ENCODE data around the gene EHMT1. TPM values are rescaled to one million over a fixed set of nuclear protein-coding genes. Genes with fewer than 3 reads are reported as not detected.
A peak's percentile ranks its signal among the peaks of the same experiment; 100 is the strongest.
"Not testable (repeated sequence)": the region's sequence is repeated elsewhere in the genome, so short reads cannot be mapped to it uniquely, and the experiment has no call there.

Gene EHMT1
- total RNA-seq, 2 donors from 2014 or later, result 137 to 139 TPM

DNA sequence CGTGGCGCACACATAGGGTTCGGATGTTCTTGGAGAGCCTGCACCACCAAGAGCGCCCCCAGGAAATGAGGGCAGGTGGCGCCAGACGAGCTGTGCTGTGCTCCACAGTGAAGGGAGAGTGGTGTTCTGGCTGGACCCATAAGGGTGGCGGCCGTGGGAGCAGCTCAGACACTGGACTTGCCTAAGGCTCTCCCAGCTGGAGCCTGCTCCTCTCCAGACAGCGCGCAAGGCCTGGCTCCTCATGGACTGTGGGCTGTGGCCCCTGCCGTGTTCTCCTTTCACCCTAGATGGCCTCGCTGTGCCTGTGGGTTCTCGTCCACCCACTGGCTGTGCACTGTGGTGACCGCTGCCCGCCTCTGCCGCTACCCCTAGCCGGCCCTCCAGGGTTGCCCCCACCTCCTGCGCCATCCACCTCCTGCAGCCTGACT is 92.9 kb downstream of the EHMT1 start:
- Histone ChIP-seq H3K27me3 (ENCODE audit: control insufficient read depth, insufficient read depth, low read length, poor library complexity, severe bottlenecking) (no peaks in the 10 kb centered on the region), H3K4me3 (ENCODE audit: low read length) (no peak overlapping the region), H3K4me1 (ENCODE audit: control insufficient read depth, insufficient read depth, low read length) (no peaks in the 10 kb centered on the region), H3K36me3 (ENCODE audit: control insufficient read depth, insufficient read depth, low read length) (peaks cover 36% of the 10 kb centered on the region), H3K9me3 (ENCODE audit: control insufficient read depth, low read length) (peaks cover 25% of the 10 kb centered on the region), H3K27ac (ENCODE audit: low read depth, low read length) (no peak overlapping the region), H3K9ac (ENCODE audit: extremely low read depth, low read length, poor library complexity, severe bottlenecking) (no peak overlapping the region)
- Mint-ChIP-seq H3K4me1 (no peaks in the 10 kb centered on the region), H3K4me3 (no peak overlapping the region), H3K27ac (no peak overlapping the region), H3K27me3 (ENCODE audit: insufficient read depth) (no peaks in the 10 kb centered on the region), H3K9me3 (peaks cover 19% of the 10 kb centered on the region), H3K36me3 (ENCODE audit: low read depth) (peaks cover 44% of the 10 kb centered on the region)
- 97% methylated on average over 15 to 18 of the region's 18 CpGs for WGBS, 2 experiments (ENCODE audit: insufficient coverage in 1 of 2, insufficient read length in 1 of 2)
- TF ChIP-seq CTCF (conservative IDR thresholded peaks at IDR 0.05), result no peak
- no peak for DNase-seq

DNA sequence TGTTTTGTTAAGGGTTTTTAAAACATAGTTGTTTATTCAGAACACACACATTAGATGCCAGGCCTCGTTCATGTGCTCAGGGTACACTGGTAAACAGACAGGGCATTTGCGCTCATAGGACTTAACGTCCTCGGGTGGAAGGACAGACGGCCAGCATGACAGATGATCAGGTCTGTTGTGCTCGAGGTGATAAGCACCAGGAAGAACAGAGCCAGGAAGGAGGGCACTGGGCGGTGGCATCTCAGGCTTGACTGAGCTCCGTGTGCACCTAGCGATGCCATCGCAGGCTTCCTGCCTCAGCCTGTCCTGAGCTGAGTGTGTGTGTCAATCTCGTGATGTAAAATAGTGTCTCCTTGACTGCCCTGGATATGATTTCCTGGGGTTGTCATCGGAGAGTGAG is 96.5 kb downstream of the EHMT1 start:
- H3K36me3 ChIP-seq (ENCODE audit: control insufficient read depth, insufficient read depth, low read length), result peaks cover 57% of the 10 kb centered on the region
- H3K4me3 ChIP-seq (ENCODE audit: low read length), result peak overlapping the region; percentile 23
- Mint-ChIP-seq H3K27ac (no peak overlapping the region), H3K4me3 (no peak overlapping the region), H3K36me3 (ENCODE audit: low read depth) (peaks cover 75% of the 10 kb centered on the region), H3K9me3 (peaks cover 42% of the 10 kb centered on the region), H3K27me3 (ENCODE audit: insufficient read depth) (no peaks in the 10 kb centered on the region), H3K4me1 (no peaks in the 10 kb centered on the region)
- H3K9me3 ChIP-seq (ENCODE audit: control insufficient read depth, low read length), result peaks cover 35% of the 10 kb centered on the region
- no peak for DNase-seq
- 95 to 97% methylated on average over 12 of the region's 12 CpGs for WGBS, 2 experiments (ENCODE audit: insufficient coverage in 1 of 2, insufficient read length in 1 of 2)
- TF ChIP-seq CTCF (conservative IDR thresholded peaks at IDR 0.05), result no peak
- H3K4me1 ChIP-seq (ENCODE audit: control insufficient read depth, insufficient read depth, low read length), result no peaks in the 10 kb centered on the region
- H3K9ac ChIP-seq (ENCODE audit: extremely low read depth, low read length, poor library complexity, severe bottlenecking), result no peak overlapping the region
- no peaks in the 10 kb centered on the region for H3K27me3 ChIP-seq (ENCODE audit: control insufficient read depth, insufficient read depth, low read length, poor library complexity, severe bottlenecking)
- H3K27ac ChIP-seq (ENCODE audit: low read depth, low read length), result no peak overlapping the region

DNA sequence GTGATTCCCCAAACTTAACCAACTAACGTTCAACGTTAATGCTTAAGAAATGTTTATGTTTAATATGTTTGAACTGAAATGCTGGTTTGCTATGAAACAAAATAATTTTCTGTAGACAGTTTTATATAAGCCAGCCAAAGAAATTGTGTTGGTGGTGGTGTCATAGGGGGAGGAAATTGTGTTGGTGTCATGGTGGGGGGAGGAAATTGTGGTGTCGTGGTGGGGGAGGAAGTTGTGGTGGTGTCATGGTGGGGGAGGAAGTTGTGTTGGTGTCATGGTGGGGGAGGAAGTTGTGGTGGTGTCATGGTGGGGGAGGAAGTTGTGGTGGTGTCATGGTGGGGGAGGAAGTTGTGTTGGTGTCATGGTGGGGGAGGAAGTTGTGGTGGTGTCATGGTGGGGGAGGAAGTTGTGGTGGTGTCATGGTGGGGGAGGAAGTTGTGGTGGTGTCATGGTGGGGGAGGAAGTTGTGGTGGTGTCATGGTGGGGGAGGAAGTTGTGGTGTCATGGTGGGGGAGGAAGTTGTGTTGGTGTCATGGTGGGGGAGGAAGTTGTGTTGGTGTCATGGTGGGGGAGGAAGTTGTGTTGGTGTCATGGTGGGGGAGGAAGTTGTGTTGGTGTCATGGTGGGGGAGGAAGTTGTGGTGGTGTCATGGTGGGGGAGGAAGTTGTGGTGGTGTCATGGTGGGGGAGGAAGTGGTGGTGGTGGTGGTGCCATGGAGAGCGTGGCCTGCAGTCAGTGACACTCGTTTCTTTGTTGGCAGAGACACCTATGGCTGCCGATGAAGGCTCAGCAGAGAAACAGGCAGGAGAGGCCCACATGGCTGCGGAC is 97.3 kb downstream of the EHMT1 start:
- not testable (repeated sequence) for H3K9ac ChIP-seq (ENCODE audit: extremely low read depth, low read length, poor library complexity, severe bottlenecking); H3K4me1 Mint-ChIP-seq; H3K27ac Mint-ChIP-seq; DNase-seq; H3K4me1 ChIP-seq (ENCODE audit: control insufficient read depth, insufficient read depth, low read length); H3K27me3 ChIP-seq (ENCODE audit: control insufficient read depth, insufficient read depth, low read length, poor library complexity, severe bottlenecking); H3K27ac ChIP-seq (ENCODE audit: low read depth, low read length); H3K27me3 Mint-ChIP-seq (ENCODE audit: insufficient read depth); H3K4me3 Mint-ChIP-seq
- WGBS, 2 experiments (ENCODE audit: insufficient coverage in 1 of 2, insufficient read length in 1 of 2), result 98 to 100% methylated on average over 3 to 7 of the region's 7 CpGs
- peaks cover 38% of the 10 kb centered on the region for H3K9me3 ChIP-seq (ENCODE audit: control insufficient read depth, low read length)
- peak overlapping the region; percentile 23 for H3K4me3 ChIP-seq (ENCODE audit: low read length)
- peaks cover 55% of the 10 kb centered on the region for H3K36me3 ChIP-seq (ENCODE audit: control insufficient read depth, insufficient read depth, low read length)
- Mint-ChIP-seq H3K9me3 (peaks cover 47% of the 10 kb centered on the region), H3K36me3 (ENCODE audit: low read depth) (peaks cover 80% of the 10 kb centered on the region)
